ENCODE measurements around the gene AURKAIP1. TPM values are rescaled to one million over a fixed set of nuclear protein-coding genes. Genes with fewer than 3 reads are reported as not detected.

The AURKAIP1 gene
- total RNA-seq, 1 donor from 2014 or later: 93.5 TPM

DNA sequence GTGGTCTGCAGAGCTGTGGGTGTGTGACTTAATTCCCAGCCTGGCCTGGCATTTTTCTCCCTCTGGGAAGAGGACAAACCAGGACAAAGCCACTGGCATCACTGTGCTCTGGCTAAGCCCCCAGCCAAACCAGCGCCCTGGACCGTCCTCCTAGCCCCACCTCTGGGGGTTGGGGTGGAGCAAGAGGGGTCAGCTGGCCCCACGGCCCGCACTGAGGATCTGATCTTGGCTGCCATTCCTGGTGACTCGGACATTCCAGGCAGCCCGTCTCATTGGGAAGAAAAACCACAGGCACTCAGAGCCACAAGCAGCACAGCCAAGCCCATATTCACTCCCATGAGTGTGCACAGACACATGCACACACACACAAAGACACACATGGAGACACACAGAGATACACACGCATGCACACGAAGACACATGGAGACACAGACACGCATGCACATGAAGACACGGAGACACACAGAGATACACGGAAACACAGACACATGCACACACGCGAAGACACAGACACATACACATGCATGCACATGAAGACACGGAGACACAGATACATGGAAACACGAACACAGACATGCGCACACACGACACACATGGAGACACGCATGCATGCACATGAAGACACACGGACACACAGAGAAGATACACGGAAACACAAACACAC lies 14.4 kb downstream of the AURKAIP1 start:
- H3K36me3 ChIP-seq (ENCODE audit: control insufficient read depth, insufficient read depth, low read length): no peaks in the 10 kb centered on the region
- H3K27me3 ChIP-seq (ENCODE audit: control insufficient read depth, insufficient read depth, low read length): no peaks in the 10 kb centered on the region
- TF ChIP-seq, protein P1, sequence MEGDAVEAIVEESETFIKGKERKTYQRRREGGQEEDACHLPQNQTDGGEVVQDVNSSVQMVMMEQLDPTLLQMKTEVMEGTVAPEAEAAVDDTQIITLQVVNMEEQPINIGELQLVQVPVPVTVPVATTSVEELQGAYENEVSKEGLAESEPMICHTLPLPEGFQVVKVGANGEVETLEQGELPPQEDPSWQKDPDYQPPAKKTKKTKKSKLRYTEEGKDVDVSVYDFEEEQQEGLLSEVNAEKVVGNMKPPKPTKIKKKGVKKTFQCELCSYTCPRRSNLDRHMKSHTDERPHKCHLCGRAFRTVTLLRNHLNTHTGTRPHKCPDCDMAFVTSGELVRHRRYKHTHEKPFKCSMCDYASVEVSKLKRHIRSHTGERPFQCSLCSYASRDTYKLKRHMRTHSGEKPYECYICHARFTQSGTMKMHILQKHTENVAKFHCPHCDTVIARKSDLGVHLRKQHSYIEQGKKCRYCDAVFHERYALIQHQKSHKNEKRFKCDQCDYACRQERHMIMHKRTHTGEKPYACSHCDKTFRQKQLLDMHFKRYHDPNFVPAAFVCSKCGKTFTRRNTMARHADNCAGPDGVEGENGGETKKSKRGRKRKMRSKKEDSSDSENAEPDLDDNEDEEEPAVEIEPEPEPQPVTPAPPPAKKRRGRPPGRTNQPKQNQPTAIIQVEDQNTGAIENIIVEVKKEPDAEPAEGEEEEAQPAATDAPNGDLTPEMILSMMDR (IDR thresholded peaks at IDR 0.05; ENCODE audit: insufficient read depth, low read length, severe bottlenecking): no peak
- DNase-seq (ENCODE audit: low read depth) (peak; percentile 66), FAIRE-seq (peak; percentile 97)
- no peak overlapping the region for H3K4me3 ChIP-seq (ENCODE audit: low read depth, low read length)

DNA sequence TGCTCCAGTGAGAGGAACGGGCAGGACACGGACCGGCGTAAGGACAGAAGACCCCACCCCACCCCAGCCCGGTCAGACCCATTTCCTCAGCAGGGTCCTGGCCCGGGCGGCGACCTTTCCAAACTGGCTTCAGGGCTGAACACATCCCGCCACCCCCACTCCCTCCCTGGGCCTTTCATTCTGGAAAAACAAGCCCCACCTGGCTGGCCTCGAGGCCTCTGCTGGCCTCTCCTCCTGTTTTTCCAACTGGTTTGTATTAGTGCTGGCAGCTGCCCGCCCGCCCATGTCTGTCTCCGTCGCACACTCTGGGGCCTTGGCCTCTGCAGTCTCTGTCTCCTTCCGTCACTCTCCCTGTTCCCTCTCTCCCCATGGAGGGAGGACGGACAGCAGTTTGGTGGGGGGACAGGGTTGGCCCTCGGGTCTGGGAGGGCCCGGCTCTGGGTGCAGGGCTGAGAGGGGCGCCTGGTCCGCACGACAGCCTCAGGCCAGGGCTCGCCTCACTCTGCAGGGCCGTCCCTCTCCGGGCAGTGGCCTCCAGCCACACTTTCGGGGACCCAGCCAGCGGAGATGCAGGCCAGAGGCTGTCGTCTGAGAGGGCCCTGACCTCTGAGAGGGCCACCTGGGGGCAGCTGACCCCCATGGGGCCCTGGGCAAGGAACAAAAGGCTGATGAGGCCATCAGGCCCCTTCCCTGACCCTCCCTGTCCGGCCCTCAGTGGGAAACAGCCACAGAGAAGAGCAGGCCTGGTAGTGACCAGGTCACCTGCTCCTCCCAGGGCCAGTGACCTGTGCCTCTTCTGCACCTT lies 15.1 kb downstream of the AURKAIP1 start:
- Histone ChIP-seq H3K27me3 (ENCODE audit: control insufficient read depth, insufficient read depth, low read length) (no peaks in the 10 kb centered on the region), H3K36me3 (ENCODE audit: control insufficient read depth, insufficient read depth, low read length) (no peaks in the 10 kb centered on the region), H3K4me3 (ENCODE audit: low read depth, low read length) (no peak overlapping the region)
- DNase-seq (ENCODE audit: low read depth) (no peak), FAIRE-seq (no peak)
- TF ChIP-seq, protein P1 (IDR thresholded peaks at IDR 0.05; ENCODE audit: insufficient read depth, low read length, severe bottlenecking): no peak

DNA sequence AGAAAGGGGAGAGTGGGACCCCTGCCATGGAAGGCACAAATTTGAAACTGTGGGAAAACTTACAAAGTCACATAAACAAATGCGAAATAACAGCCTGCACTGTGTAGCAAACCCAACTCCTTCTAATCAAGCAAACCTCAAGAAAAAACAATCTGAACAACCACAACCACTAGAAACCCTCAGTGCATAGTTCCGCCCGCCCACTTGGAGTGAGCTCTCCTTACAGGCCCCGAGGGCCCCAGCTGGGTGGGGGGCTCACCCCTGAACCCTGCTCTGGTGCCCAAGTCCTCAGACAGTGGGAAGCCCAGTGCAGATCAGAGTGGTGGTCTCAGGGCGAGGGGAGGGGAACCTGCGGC lies 15.7 kb downstream of the AURKAIP1 start:
- FAIRE-seq: no peak
- no peak overlapping the region for H3K4me3 ChIP-seq (ENCODE audit: low read depth, low read length)
- no peaks in the 10 kb centered on the region for H3K27me3 ChIP-seq (ENCODE audit: control insufficient read depth, insufficient read depth, low read length)
- TF ChIP-seq, protein P1 (IDR thresholded peaks at IDR 0.05; ENCODE audit: insufficient read depth, low read length, severe bottlenecking): no peak
- no peaks in the 10 kb centered on the region for H3K36me3 ChIP-seq (ENCODE audit: control insufficient read depth, insufficient read depth, low read length)
- DNase-seq (ENCODE audit: low read depth): no peak

DNA sequence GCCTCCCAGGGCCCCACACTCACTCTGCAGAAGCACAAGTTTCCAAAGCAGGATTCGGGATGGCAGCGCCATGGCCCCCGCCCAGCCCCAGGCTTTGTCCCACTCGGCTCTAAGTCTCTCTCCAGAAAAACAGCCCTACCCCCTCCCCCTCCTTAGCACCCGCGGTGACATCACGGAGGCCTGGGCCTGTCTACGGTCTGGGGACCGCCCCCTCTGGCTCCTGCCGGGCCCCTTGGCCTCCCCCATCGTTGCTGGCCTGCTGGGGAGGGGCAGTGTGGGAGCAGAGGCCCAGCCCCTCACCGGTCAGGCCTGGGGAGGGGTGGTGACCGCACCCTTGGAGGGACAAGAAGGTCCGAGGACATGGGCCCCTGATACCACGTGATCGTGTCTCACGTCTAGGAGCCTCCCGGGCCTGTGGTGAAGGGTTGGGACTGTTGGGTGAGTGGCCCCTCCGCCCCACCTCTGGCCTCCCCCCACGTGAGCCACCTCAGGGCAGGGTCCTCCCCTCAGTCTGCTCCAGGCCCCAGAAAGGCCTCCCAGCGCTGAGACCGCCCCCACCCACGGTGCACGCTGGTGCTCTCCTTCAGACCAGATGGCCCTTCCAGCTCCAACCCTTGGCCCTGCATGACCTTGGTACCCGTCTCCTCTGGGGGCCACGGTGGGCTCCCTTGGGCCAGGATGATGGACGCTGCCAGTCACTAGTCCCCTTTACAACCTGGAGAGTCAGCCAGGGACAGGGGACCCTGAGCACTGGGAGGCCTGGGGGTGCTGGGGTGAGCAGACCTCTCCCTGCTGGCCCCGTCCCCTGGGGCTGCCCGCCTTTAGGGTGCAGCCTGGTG lies 16.4 kb downstream of the AURKAIP1 start, which contains the start of gene MXRA8:
Gene MXRA8 (minus strand): TSS at position 123 of the 839 bp plus-strand sequence. CDS start 51 bp downstream, at position 72.
- H3K27me3 ChIP-seq (ENCODE audit: control insufficient read depth, insufficient read depth, low read length): no peaks in the 10 kb centered on the region
- FAIRE-seq (no peak), DNase-seq (ENCODE audit: low read depth) (no peak)
- H3K4me3 ChIP-seq (ENCODE audit: low read depth, low read length): no peak within 1 kb of the TSS
- TF ChIP-seq, protein P1 (IDR thresholded peaks at IDR 0.05; ENCODE audit: insufficient read depth, low read length, severe bottlenecking): no peak
- no peaks in the 10 kb centered on the region for H3K36me3 ChIP-seq (ENCODE audit: control insufficient read depth, insufficient read depth, low read length)

DNA sequence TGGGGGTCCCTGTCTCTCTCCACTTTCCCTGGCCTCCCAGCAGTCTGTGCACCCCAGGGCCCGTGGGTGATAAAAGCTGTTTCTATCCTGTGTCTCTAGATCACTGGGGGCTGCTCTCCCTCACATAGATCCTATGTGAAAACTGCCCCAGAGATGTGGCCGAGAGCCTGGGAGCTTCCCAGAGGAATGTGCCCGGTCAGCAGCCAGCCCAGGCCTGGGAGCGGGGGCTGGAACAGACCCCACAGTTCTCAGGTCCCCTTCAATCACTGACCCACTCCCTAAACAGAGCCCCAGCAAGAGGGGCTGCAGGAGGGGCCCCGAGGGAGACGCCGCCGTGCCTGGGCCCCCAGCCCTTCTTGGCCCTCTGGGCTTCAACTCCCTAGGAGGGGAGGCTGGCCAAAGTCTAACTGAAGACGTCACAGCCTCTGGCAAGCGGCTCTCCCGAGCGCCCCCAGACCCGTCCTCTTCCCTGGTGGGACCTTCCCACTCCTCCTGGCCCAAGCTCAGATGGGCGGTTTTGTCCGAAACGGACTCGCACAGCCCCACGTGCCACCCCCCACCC lies 17.1 kb downstream of the AURKAIP1 start:
- DNase-seq (ENCODE audit: low read depth): no peak
- Histone ChIP-seq H3K27me3 (ENCODE audit: control insufficient read depth, insufficient read depth, low read length) (no peaks in the 10 kb centered on the region), H3K4me3 (ENCODE audit: low read depth, low read length) (no peak overlapping the region), H3K36me3 (ENCODE audit: control insufficient read depth, insufficient read depth, low read length) (no peaks in the 10 kb centered on the region)
- TF ChIP-seq, protein P1 (IDR thresholded peaks at IDR 0.05; ENCODE audit: insufficient read depth, low read length, severe bottlenecking): no peak
- no peak for FAIRE-seq
